Measurements from ENCODE around the gene RILPL2. TPM values are rescaled to one million over a fixed set of nuclear protein-coding genes. Genes with fewer than 3 reads are reported as not detected.
"Not testable (repeated sequence)": the region's sequence is repeated elsewhere in the genome, so short reads cannot be mapped to it uniquely, and the experiment has no call there.

The RILPL2 gene
- total RNA-seq, 1 donor from 2014 or later = 2.2 TPM

GRCh38 chr12:123387508-123388176 lies 48.8 kb downstream of the RILPL2 start:
- DNase-seq = no peak
- no peak for TF ChIP-seq CTCF (IDR thresholded peaks at IDR 0.05; ENCODE audit: borderline replicate concordance)
- peaks cover 22% of the 10 kb centered on the region for H3K36me3 ChIP-seq
- H3K27ac ChIP-seq (replicated peaks) = peak overlapping the region; percentile 97
- peaks cover 69% of the 10 kb centered on the region for H3K4me1 ChIP-seq
- H3K27me3 ChIP-seq (ENCODE audit: low read depth) = no peaks in the 10 kb centered on the region
- no peaks in the 10 kb centered on the region for H3K9me3 ChIP-seq (replicated peaks)
- peak overlapping the region; percentile 83 for H3K4me3 ChIP-seq
- intact Hi-C loops (cut with micrococcal nuclease) = no loop called here

GRCh38 chr12:123385536-123385935 lies 50.9 kb downstream of the RILPL2 start:
- peaks cover 49% of the 10 kb centered on the region for H3K4me1 ChIP-seq
- H3K27ac ChIP-seq (replicated peaks); DNase-seq; H3K27me3 ChIP-seq (ENCODE audit: low read depth); H3K4me3 ChIP-seq; H3K36me3 ChIP-seq; H3K9me3 ChIP-seq (replicated peaks); intact Hi-C loops (cut with micrococcal nuclease): not testable (repeated sequence)

- no peak for DNase-seq
- no peaks in the 10 kb centered on the region for H3K27me3 ChIP-seq (ENCODE audit: low read depth)
- peaks cover 43% of the 10 kb centered on the region for H3K4me1 ChIP-seq
- no peaks in the 10 kb centered on the region for H3K36me3 ChIP-seq
- H3K27ac ChIP-seq (replicated peaks) = peak overlapping the region; percentile 91
- TF ChIP-seq CTCF (IDR thresholded peaks at IDR 0.05; ENCODE audit: borderline replicate concordance) = no peak
- H3K4me3 ChIP-seq = peak overlapping the region; percentile 94
- intact Hi-C loops (cut with micrococcal nuclease) = no loop called here
- no peaks in the 10 kb centered on the region for H3K9me3 ChIP-seq (replicated peaks)
Observed at GRCh38 chr12:123384994-123385376, 51.5 kb downstream of the RILPL2 start.

GRCh38 chr12:123384318-123384993 lies 52.0 kb downstream of the RILPL2 start:
- intact Hi-C loops (cut with micrococcal nuclease) = no loop called here
- TF ChIP-seq CTCF (IDR thresholded peaks at IDR 0.05; ENCODE audit: borderline replicate concordance) = no peak
- Histone ChIP-seq H3K36me3 (no peaks in the 10 kb centered on the region), H3K4me3 (peak overlapping the region; percentile 94), H3K27ac (replicated peaks) (peak overlapping the region; percentile 91), H3K4me1 (peaks cover 38% of the 10 kb centered on the region), H3K27me3 (ENCODE audit: low read depth) (no peaks in the 10 kb centered on the region), H3K9me3 (replicated peaks) (no peaks in the 10 kb centered on the region)
- no peak for DNase-seq

GRCh38 chr12:123382684-123383083 lies 53.8 kb downstream of the RILPL2 start:
- TF ChIP-seq CTCF (IDR thresholded peaks at IDR 0.05; ENCODE audit: borderline replicate concordance) = no peak
- peak overlapping the region; percentile 94 for H3K4me3 ChIP-seq

GRCh38 chr12:123379391-123379790 lies 57.1 kb downstream of the RILPL2 start:
- H3K27ac ChIP-seq (replicated peaks) = no peak overlapping the region
- peaks cover 12% of the 10 kb centered on the region for H3K4me1 ChIP-seq
- no peaks in the 10 kb centered on the region for H3K27me3 ChIP-seq (ENCODE audit: low read depth)
- DNase-seq = no peak
- no peak for TF ChIP-seq CTCF (IDR thresholded peaks at IDR 0.05; ENCODE audit: borderline replicate concordance)
- H3K36me3 ChIP-seq = no peaks in the 10 kb centered on the region
- no peak overlapping the region for H3K4me3 ChIP-seq
- intact Hi-C loops (cut with micrococcal nuclease) = no loop called here
- no peaks in the 10 kb centered on the region for H3K9me3 ChIP-seq (replicated peaks)

More at GRCh38 chr12:123382684-123383083, 53.8 kb downstream of the RILPL2 start:
- no peaks in the 10 kb centered on the region for H3K36me3 ChIP-seq
- intact Hi-C loops (cut with micrococcal nuclease) = no loop called here
- no peak overlapping the region for H3K27ac ChIP-seq (replicated peaks)
- H3K9me3 ChIP-seq (replicated peaks) = no peaks in the 10 kb centered on the region
- no peak for DNase-seq
- peaks cover 30% of the 10 kb centered on the region for H3K4me1 ChIP-seq
- no peaks in the 10 kb centered on the region for H3K27me3 ChIP-seq (ENCODE audit: low read depth)

- H3K27me3 ChIP-seq (ENCODE audit: low read depth); H3K4me1 ChIP-seq; H3K27ac ChIP-seq (replicated peaks); intact Hi-C loops (cut with micrococcal nuclease); DNase-seq; H3K9me3 ChIP-seq (replicated peaks); H3K36me3 ChIP-seq; H3K4me3 ChIP-seq: not testable (repeated sequence)
Observed at GRCh38 chr12:123372415-123372814, 64.1 kb downstream of the RILPL2 start.

- H3K27ac ChIP-seq (replicated peaks); DNase-seq; intact Hi-C loops (cut with micrococcal nuclease); H3K9me3 ChIP-seq (replicated peaks); H3K27me3 ChIP-seq (ENCODE audit: low read depth); H3K4me3 ChIP-seq; H3K4me1 ChIP-seq; H3K36me3 ChIP-seq: not testable (repeated sequence)
Observed at GRCh38 chr12:123371667-123372368, 64.7 kb downstream of the RILPL2 start.

Data from left ventricle myocardium inferior (tissue), 1 donor.